HEK293 (cell line): ENCODE results near the gene KREMEN2.
A peak's percentile ranks its signal among the peaks of the same experiment; 100 is the strongest.

Experiments used
- BCL11A ChIP-seq: fragments of 450-650 bp; formaldehyde crosslinking; IDR thresholded peaks from 2 replicates; pipeline ENCODE4 v1.5.1; 2016; ENCODE audit warnings: low read depth, missing biosample characterization, missing genetic modification characterization
- BCL11B ChIP-seq: fragments of 450-650 bp; formaldehyde crosslinking; IDR thresholded peaks from 2 replicates; pipeline ENCODE4 v1.5.1; 2016; ENCODE audit warnings: low read depth, missing biosample characterization, missing genetic modification characterization
- EGR2 ChIP-seq: fragments of 450-650 bp; formaldehyde crosslinking; IDR thresholded peaks from 2 replicates; pipeline ENCODE4 v1.5.1; 2016; ENCODE audit warnings: low read depth, missing biosample characterization, missing genetic modification characterization
- GLIS1 ChIP-seq: fragments of 450-650 bp; formaldehyde crosslinking; IDR thresholded peaks from 2 replicates; pipeline ENCODE4 v1.5.1; 2016; ENCODE audit warnings: missing biosample characterization, missing genetic modification characterization
- GLIS2 ChIP-seq: fragments of 450-650 bp; formaldehyde crosslinking; IDR thresholded peaks from 2 replicates; pipeline ENCODE4 v1.5.1; 2016; ENCODE audit warnings: missing biosample characterization, missing genetic modification characterization
- HOXC10 ChIP-seq: sonication (generic); formaldehyde crosslinking; IDR thresholded peaks from 2 replicates; pipeline ENCODE4 v1.8.1; 2023; ENCODE audit warnings: mild to moderate bottlenecking, missing genetic modification reagents
- KLF10 ChIP-seq: fragments of 450-650 bp; IDR thresholded peaks from 2 replicates; pipeline ENCODE4 v1.5.1; 2018; ENCODE audit warnings: missing biosample characterization, mild to moderate bottlenecking, missing genetic modification characterization
- KLF7 ChIP-seq: fragments of 450-650 bp; formaldehyde crosslinking; IDR thresholded peaks from 2 replicates; pipeline ENCODE4 v1.5.1; 2016; ENCODE audit warnings: missing biosample characterization, missing genetic modification characterization, borderline replicate concordance
- KLF8 ChIP-seq: fragments of 450-650 bp; formaldehyde crosslinking; IDR thresholded peaks from 2 replicates; pipeline ENCODE4 v1.5.1; 2016; ENCODE audit warnings: missing biosample characterization, missing genetic modification characterization
- SP2 ChIP-seq: fragments of 450-650 bp; formaldehyde crosslinking; IDR thresholded peaks from 2 replicates; pipeline ENCODE4 v1.5.1; 2016; ENCODE audit warnings: missing biosample characterization, missing genetic modification characterization
- SP3 ChIP-seq: fragments of 450-650 bp; formaldehyde crosslinking; IDR thresholded peaks from 2 replicates; pipeline ENCODE4 v1.5.1; 2016; ENCODE audit warnings: missing biosample characterization, missing genetic modification characterization
- SP7 ChIP-seq: fragments of 450-650 bp; formaldehyde crosslinking; IDR thresholded peaks from 2 replicates; pipeline ENCODE4 v1.5.1; 2016; ENCODE audit warnings: missing biosample characterization, missing genetic modification characterization
- ZBTB21 ChIP-seq: fragments of 450-650 bp; formaldehyde crosslinking; IDR thresholded peaks from 2 replicates; pipeline ENCODE4 v1.5.1; 2017; ENCODE audit warnings: missing biosample characterization, missing genetic modification characterization
- ZBTB48 ChIP-seq: fragments of 450-650 bp; formaldehyde crosslinking; IDR thresholded peaks from 2 replicates; pipeline ENCODE4 v1.5.1; 2016; ENCODE audit warnings: missing biosample characterization, missing genetic modification characterization
- ZBTB8A ChIP-seq: fragments of 450-650 bp; formaldehyde crosslinking; IDR thresholded peaks from 2 replicates; pipeline ENCODE4 v1.5.1; 2016; ENCODE audit warnings: missing biosample characterization, missing genetic modification characterization
- ZFHX2 ChIP-seq: fragments of 450-650 bp; formaldehyde crosslinking; conservative IDR thresholded peaks from 2 replicates; pipeline ENCODE4 v1.5.1; 2016; ENCODE audit warnings: missing biosample characterization, missing genetic modification characterization
- ZFP69B ChIP-seq: fragments of 450-650 bp; formaldehyde crosslinking; IDR thresholded peaks from 2 replicates; pipeline ENCODE4 v1.5.1; 2016; ENCODE audit warnings: missing biosample characterization, missing genetic modification characterization
- ZNF221 ChIP-seq: fragments of 450-650 bp; formaldehyde crosslinking; IDR thresholded peaks from 2 replicates; pipeline ENCODE4 v1.5.1; 2017; ENCODE audit warnings: missing biosample characterization, missing genetic modification characterization, borderline replicate concordance
- ZNF302 ChIP-seq: fragments of 450-650 bp; formaldehyde crosslinking; IDR thresholded peaks from 2 replicates; pipeline ENCODE4 v1.5.1; 2016; ENCODE audit warnings: missing biosample characterization, missing genetic modification characterization, low read depth
- ZNF324 ChIP-seq: fragments of 450-650 bp; formaldehyde crosslinking; IDR thresholded peaks from 2 replicates; pipeline ENCODE4 v1.5.1; 2016; ENCODE audit warnings: missing biosample characterization, missing genetic modification characterization
- ZNF335 ChIP-seq: fragments of 450-650 bp; formaldehyde crosslinking; conservative IDR thresholded peaks from 2 replicates; pipeline ENCODE4 v1.5.1; 2016; ENCODE audit warnings: missing biosample characterization, missing genetic modification characterization
- ZNF37A ChIP-seq: fragments of 450-650 bp; IDR thresholded peaks from 2 replicates; pipeline ENCODE4 v1.5.1; 2018; ENCODE audit warnings: missing biosample characterization, missing genetic modification characterization
- ZNF501 ChIP-seq: fragments of 450-650 bp; formaldehyde crosslinking; IDR thresholded peaks from 2 replicates; pipeline ENCODE4 v1.5.1; 2016; ENCODE audit warnings: missing biosample characterization, missing genetic modification characterization
- ZNF600 ChIP-seq: fragments of 450-650 bp; formaldehyde crosslinking; IDR thresholded peaks from 2 replicates; pipeline ENCODE4 v1.5.1; 2016; ENCODE audit warnings: missing biosample characterization, missing genetic modification characterization
- ZNF623 ChIP-seq: fragments of 450-650 bp; formaldehyde crosslinking; IDR thresholded peaks from 2 replicates; pipeline ENCODE4 v1.5.1; 2016; ENCODE audit warnings: missing biosample characterization, missing genetic modification characterization
- ZNF660 ChIP-seq: fragments of 450-650 bp; IDR thresholded peaks from 2 replicates; pipeline ENCODE4 v1.5.1; 2018; ENCODE audit warnings: missing biosample characterization, mild to moderate bottlenecking, missing genetic modification characterization
- ZXDB ChIP-seq: fragments of 450-650 bp; formaldehyde crosslinking; IDR thresholded peaks from 2 replicates; pipeline ENCODE4 v1.5.1; 2016; ENCODE audit warnings: missing biosample characterization, missing genetic modification characterization
- TF ChIP-seq, protein P1 (sequence below): IDR thresholded peaks from 2 replicates; pipeline ENCODE4 v1.6.1; 2011; ENCODE audit warnings: mild to moderate bottlenecking, low read depth, low read length, borderline replicate concordance
- TF ChIP-seq, protein P2 (sequence below): fragments of 450-650 bp; formaldehyde crosslinking; IDR thresholded peaks from 2 replicates; pipeline ENCODE4 v1.5.1; 2016; ENCODE audit warnings: missing biosample characterization, missing genetic modification characterization
- TF ChIP-seq, protein P3 (sequence below): fragments of 450-650 bp; formaldehyde crosslinking; IDR thresholded peaks from 2 replicates; pipeline ENCODE4 v1.5.1; 2016; ENCODE audit warnings: missing biosample characterization, missing genetic modification characterization, low read depth
- TF ChIP-seq, protein P4 (sequence below): fragments of 450-650 bp; formaldehyde crosslinking; IDR thresholded peaks from 2 replicates; pipeline ENCODE4 v1.5.1; 2016; ENCODE audit warnings: missing biosample characterization, missing genetic modification characterization
- TF ChIP-seq, protein P5 (sequence below): fragments of 450-650 bp; formaldehyde crosslinking; IDR thresholded peaks from 2 replicates; pipeline ENCODE4 v1.5.1; 2016; ENCODE audit warnings: missing biosample characterization, missing genetic modification characterization

Gene KREMEN2

DNA sequence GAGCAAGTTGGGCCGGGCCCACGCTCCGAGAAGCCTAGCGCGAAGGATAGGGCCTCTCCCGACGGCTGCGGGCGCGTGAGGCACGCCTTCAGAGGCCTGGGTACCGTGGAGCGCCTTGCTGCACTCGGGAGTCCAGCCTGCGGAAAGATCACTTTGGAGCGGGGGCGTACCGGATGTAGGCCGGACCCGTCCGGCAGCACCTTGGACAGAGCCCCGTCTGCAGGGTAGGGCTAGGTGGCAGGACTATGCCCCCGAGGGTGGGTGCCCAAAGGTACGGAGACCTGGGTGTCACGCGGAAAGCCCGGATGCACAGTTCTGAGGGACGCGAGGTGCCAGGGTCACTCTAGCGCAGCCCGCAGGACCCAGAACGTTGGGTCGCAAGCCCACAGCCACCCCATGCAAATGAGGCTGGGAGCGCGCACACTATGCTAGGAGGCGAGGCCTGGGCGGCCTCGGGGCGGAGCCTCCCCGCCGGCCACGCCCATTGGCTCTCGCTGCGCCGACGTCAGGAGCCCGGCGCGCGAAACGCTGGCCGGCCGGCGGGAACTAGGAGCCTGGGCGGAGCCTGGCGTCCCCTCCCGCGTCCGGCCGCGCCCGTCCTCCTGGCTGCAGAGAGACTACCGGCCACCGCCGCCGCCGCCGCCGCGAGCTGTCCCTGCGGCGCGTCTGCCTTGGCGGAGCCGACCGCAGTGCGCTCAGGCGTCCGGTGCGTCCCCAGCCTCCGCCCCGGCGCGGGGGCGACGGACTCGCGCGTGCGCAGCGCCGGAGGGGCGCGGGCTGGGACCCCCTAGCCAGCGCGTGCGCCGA, 4.9 kb downstream of the KREMEN2 start, which contains the start of gene PAQR4 (continued):
- peak; percentile 23; the same call in 1 of the 2 replicates for TF ChIP-seq GLIS1 (tag by site-specific recombination)
- peak; percentile 77 for TF ChIP-seq KLF10 (tag by site-specific recombination)
- TF ChIP-seq, protein P1, sequence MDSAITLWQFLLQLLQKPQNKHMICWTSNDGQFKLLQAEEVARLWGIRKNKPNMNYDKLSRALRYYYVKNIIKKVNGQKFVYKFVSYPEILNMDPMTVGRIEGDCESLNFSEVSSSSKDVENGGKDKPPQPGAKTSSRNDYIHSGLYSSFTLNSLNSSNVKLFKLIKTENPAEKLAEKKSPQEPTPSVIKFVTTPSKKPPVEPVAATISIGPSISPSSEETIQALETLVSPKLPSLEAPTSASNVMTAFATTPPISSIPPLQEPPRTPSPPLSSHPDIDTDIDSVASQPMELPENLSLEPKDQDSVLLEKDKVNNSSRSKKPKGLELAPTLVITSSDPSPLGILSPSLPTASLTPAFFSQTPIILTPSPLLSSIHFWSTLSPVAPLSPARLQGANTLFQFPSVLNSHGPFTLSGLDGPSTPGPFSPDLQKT = no peak
- peak; percentile 87 for TF ChIP-seq SP7 (tag by site-specific recombination)
- peak; percentile 79 for TF ChIP-seq GLIS2 (tag by site-specific recombination)
- 0 out of 2 replicates have a peak, but pooled peaks have one; percentile 12 for TF ChIP-seq BCL11A (tag by site-specific recombination)
- TF ChIP-seq SP2 (tag by site-specific recombination) = peak; percentile 79
- TF ChIP-seq ZNF37A (tag by site-specific recombination) = peak; percentile 19; the same call in 1 of the 2 replicates
- peak; percentile 84 for TF ChIP-seq SP3
- TF ChIP-seq ZNF660 (tag by site-specific recombination) = peak; percentile 28; the same call in 1 of the 2 replicates
- TF ChIP-seq HOXC10 (CRISPR knock-in tag) = peak; percentile 85; the same call in 1 of the 2 replicates
- no peak for TF ChIP-seq ZNF623 (tag by site-specific recombination)
- no peak for TF ChIP-seq KLF7 (tag by site-specific recombination)
- TF ChIP-seq, protein P2, sequence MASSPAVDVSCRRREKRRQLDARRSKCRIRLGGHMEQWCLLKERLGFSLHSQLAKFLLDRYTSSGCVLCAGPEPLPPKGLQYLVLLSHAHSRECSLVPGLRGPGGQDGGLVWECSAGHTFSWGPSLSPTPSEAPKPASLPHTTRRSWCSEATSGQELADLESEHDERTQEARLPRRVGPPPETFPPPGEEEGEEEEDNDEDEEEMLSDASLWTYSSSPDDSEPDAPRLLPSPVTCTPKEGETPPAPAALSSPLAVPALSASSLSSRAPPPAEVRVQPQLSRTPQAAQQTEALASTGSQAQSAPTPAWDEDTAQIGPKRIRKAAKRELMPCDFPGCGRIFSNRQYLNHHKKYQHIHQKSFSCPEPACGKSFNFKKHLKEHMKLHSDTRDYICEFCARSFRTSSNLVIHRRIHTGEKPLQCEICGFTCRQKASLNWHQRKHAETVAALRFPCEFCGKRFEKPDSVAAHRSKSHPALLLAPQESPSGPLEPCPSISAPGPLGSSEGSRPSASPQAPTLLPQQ (tag by site-specific recombination) = peak; percentile 92
- TF ChIP-seq, protein P3, sequence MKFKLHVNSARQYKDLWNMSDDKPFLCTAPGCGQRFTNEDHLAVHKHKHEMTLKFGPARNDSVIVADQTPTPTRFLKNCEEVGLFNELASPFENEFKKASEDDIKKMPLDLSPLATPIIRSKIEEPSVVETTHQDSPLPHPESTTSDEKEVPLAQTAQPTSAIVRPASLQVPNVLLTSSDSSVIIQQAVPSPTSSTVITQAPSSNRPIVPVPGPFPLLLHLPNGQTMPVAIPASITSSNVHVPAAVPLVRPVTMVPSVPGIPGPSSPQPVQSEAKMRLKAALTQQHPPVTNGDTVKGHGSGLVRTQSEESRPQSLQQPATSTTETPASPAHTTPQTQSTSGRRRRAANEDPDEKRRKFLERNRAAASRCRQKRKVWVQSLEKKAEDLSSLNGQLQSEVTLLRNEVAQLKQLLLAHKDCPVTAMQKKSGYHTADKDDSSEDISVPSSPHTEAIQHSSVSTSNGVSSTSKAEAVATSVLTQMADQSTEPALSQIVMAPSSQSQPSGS = no peak
- TF ChIP-seq, protein P4, sequence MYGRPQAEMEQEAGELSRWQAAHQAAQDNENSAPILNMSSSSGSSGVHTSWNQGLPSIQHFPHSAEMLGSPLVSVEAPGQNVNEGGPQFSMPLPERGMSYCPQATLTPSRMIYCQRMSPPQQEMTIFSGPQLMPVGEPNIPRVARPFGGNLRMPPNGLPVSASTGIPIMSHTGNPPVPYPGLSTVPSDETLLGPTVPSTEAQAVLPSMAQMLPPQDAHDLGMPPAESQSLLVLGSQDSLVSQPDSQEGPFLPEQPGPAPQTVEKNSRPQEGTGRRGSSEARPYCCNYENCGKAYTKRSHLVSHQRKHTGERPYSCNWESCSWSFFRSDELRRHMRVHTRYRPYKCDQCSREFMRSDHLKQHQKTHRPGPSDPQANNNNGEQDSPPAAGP (tag by site-specific recombination) = peak; percentile 91
- peak; percentile 90 for TF ChIP-seq ZNF335 (tag by site-specific recombination)
- peak; percentile 47; the same call in 1 of the 2 replicates for TF ChIP-seq ZBTB48 (tag by site-specific recombination)
- peak; percentile 79; the same call in 1 of the 2 replicates for TF ChIP-seq ZNF501 (tag by site-specific recombination)
- TF ChIP-seq ZFHX2 = peak; percentile 91
- peak; percentile 97 for TF ChIP-seq KLF8 (tag by site-specific recombination)
- TF ChIP-seq ZFP69B (tag by site-specific recombination) = peak; percentile 85
- TF ChIP-seq BCL11B (tag by site-specific recombination) = 0 out of 2 replicates have a peak, but pooled peaks have one; percentile 61
- peak; percentile 77; the same call in 1 of the 2 replicates for TF ChIP-seq ZXDB (tag by site-specific recombination)
- peak; percentile 45; the same call in 1 of the 2 replicates for TF ChIP-seq ZBTB21
- TF ChIP-seq ZBTB8A (tag by site-specific recombination) = peak; percentile 90
- peak; percentile 99 for TF ChIP-seq ZNF600 (tag by site-specific recombination)
- TF ChIP-seq EGR2 = peak; percentile 81
- TF ChIP-seq, protein P5, sequence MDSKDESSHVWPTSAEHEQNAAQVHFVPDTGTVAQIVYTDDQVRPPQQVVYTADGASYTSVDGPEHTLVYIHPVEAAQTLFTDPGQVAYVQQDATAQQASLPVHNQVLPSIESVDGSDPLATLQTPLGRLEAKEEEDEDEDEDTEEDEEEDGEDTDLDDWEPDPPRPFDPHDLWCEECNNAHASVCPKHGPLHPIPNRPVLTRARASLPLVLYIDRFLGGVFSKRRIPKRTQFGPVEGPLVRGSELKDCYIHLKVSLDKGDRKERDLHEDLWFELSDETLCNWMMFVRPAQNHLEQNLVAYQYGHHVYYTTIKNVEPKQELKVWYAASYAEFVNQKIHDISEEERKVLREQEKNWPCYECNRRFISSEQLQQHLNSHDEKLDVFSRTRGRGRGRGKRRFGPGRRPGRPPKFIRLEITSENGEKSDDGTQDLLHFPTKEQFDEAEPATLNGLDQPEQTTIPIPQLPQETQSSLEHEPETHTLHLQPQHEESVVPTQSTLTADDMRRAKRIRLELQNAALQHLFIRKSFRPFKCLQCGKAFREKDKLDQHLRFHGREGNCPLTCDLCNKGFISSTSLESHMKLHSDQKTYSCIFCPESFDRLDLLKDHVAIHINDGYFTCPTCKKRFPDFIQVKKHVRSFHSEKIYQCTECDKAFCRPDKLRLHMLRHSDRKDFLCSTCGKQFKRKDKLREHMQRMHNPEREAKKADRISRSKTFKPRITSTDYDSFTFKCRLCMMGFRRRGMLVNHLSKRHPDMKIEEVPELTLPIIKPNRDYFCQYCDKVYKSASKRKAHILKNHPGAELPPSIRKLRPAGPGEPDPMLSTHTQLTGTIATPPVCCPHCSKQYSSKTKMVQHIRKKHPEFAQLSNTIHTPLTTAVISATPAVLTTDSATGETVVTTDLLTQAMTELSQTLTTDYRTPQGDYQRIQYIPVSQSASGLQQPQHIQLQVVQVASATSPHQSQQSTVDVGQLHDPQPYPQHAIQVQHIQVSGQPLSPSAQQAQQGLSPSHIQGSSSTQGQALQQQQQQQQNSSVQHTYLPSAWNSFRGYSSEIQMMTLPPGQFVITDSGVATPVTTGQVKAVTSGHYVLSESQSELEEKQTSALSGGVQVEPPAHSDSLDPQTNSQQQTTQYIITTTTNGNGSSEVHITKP (tag by site-specific recombination) = peak; percentile 95
- TF ChIP-seq ZNF221 (tag by site-specific recombination) = no peak
- TF ChIP-seq ZNF302 (tag by site-specific recombination) = no peak
- peak; percentile 80 for TF ChIP-seq ZNF324
